NCI-H748 (cell line): ENCODE results near the gene CNOT6.

Experiments
- DNase-seq: peaks from one replicate; lab custom pipeline; 2025; ENCODE audit not compliant: unreplicated experiment; lab: John Stamatoyannopoulos, UW

The CNOT6 gene

GRCh38 chr5:180613814-180614188 is 119.6 kb downstream of the CNOT6 start:
- DNase-seq, result no peak

- DNase-seq, result no peak
Measured at GRCh38 chr5:180618487-180618828, 124.3 kb downstream of the CNOT6 start.

GRCh38 chr5:180618829-180619562 is 124.8 kb downstream of the CNOT6 start:
- no peak for DNase-seq

GRCh38 chr5:180619563-180619915 is 125.4 kb downstream of the CNOT6 start:
- no peak for DNase-seq

- DNase-seq, result no peak
Measured at GRCh38 chr5:180620014-180620413, 125.8 kb downstream of the CNOT6 start.

- no peak for DNase-seq
Measured at GRCh38 chr5:180621311-180621710, 127.1 kb downstream of the CNOT6 start.

GRCh38 chr5:180622910-180623309 is 128.7 kb downstream of the CNOT6 start:
- no peak for DNase-seq

- no peak for DNase-seq
Measured at GRCh38 chr5:180623411-180623834, 129.2 kb downstream of the CNOT6 start.

- DNase-seq, result no peak
Measured at GRCh38 chr5:180623844-180624243, 129.7 kb downstream of the CNOT6 start.

GRCh38 chr5:180624587-180624986 is 130.4 kb downstream of the CNOT6 start:
- no peak for DNase-seq

- DNase-seq, result no peak
Measured at GRCh38 chr5:180625125-180625790, 131.1 kb downstream of the CNOT6 start.

- DNase-seq, result no peak
Measured at GRCh38 chr5:180625791-180626660, 131.8 kb downstream of the CNOT6 start.

- no peak for DNase-seq
Measured at GRCh38 chr5:180626661-180627385, 132.6 kb downstream of the CNOT6 start.

- no peak for DNase-seq
Measured at GRCh38 chr5:180627386-180628120, 133.4 kb downstream of the CNOT6 start.
